Mucosa of descending colon (tissue), 3 donors: ENCODE results near the gene MPLKIP. TPM values are rescaled to one million over a fixed set of nuclear protein-coding genes. Genes with fewer than 3 reads are reported as not detected.

Source experiments
- ATAC-seq: fragments of 200-7000 bp; cut with Tn5 transposase; one replicate; pipeline ENCODE4 v1.9.1; 2020; ENCODE audit warnings: mild to moderate bottlenecking, moderate library complexity
- DNase-seq, 3 donors: peaks; one replicate each; pipeline ENCODE4 v3.0.0-alpha.2; 2020
- H3K36me3 ChIP-seq: fragments of 200-600 bp; one replicate; pipeline ENCODE4 v1.8.0; 2021; ENCODE audit warnings: low read depth, mild to moderate bottlenecking
- H3K4me1 ChIP-seq: fragments of 200-600 bp; one replicate; pipeline ENCODE4 v1.8.0; 2021; ENCODE audit warnings: low read depth, mild to moderate bottlenecking
- H3K4me3 ChIP-seq: fragments of 200-600 bp; one replicate; pipeline ENCODE4 v1.8.0; 2021; ENCODE audit warnings: mild to moderate bottlenecking
- H3K9me3 ChIP-seq: fragments of 200-600 bp; one replicate; pipeline ENCODE4 v1.8.0; 2021; ENCODE audit warnings: mild to moderate bottlenecking
- CTCF ChIP-seq: fragments of 200-600 bp; IDR thresholded peaks from one replicate; pipeline ENCODE4 v1.8.0; 2022; ENCODE audit warnings: antibody characterized with exemption, mild to moderate bottlenecking
- intact Hi-C, 2 donors: fragments of 100-400 bp; cut with DNase I in 1 of 2; cut with micrococcal nuclease in 1 of 2; formaldehyde crosslinking; loops; one replicate each; pipeline versions ENCODE4 v1.11.0 to v1.11.1; 2022; cut with DNase I, micrococcal nuclease
- total RNA-seq, 3 donors: library from RNA; stranded (reverse); fragmentation: NEBNext Ultra II Directional in 2 of 3; extraction: Animal tissue kit (Norgen Biotek cat#: 25700) in 2 of 3; gene quantifications; one replicate each; pipeline versions ENCODE4 v1.2.1 to v1.2.4, GENCODE V29; 2021 to 2023
- donor health status: DM: no; HTN: no; CAD: no; lungs with moderate emphysema.
- donor health status: DM: no; HTN: no; CAD: no.
- donor health status: DM: no; HTN: yes; CAD: no.

The MPLKIP gene
- total RNA-seq, 3 donors from 2014 or later: 29.2 to 35.0 (median 34.7) TPM

DNA sequence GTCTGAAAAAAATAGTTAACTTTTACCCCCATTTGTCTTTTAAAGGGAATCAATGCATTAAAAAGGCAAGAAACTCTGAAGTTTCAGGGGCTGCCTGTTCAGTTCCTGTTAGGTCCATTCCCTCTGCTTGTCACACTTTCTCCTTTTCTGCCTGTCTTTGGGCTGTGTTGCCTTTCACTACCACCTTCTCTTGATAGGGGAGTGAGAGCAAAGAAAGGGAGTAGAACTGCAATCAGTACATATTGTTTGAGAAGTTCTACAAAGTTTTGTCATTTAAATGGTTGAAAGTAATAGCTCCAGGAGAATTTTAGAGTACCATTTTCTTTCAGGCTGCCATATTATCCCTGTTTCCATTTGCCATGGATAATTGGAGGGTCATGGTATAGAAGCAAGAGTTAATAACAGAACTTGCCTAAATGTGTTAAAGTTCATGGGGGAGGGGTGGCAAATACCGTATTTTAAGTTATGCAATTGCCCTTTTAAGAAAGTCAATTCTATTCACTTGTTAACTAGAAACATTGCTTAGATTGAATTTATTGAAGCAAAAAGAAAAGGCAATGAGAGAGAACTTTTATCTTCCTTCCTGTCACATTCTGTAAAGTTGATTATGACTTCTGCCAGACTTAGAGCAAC, 38.6 kb downstream of the MPLKIP start:
- no peaks in the 10 kb centered on the region for H3K9me3 ChIP-seq
- peaks cover 5% of the 10 kb centered on the region for H3K36me3 ChIP-seq
- no peak for TF ChIP-seq CTCF
- H3K4me3 ChIP-seq: no peak overlapping the region
- DNase-seq (no peak), ATAC-seq (no peak)
- no peaks in the 10 kb centered on the region for H3K4me1 ChIP-seq
- intact Hi-C loops: no loop called here

DNA sequence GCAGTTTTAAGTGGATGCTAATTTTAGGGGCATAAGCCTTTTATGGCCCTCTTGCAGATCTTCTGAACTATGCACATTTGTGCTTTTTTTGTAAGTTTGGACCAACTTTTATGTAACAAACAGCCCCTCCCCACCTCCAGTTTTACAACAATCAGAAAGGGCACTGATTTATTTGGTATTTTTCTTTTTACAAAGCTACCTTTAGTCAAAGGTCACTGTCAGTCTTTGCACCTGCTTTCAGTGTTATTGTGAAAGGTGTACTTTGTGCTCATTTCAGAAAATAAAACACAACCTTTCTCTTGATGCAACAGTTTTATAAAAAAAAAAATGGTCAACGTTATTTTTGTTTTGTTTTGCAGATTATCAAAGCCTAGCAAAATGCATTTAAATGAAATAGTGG, 39.2 kb downstream of the MPLKIP start:
- no peak for DNase-seq
- intact Hi-C loops: no loop called here
- ATAC-seq: no peak
- peaks cover 5% of the 10 kb centered on the region for H3K36me3 ChIP-seq
- no peaks in the 10 kb centered on the region for H3K4me1 ChIP-seq
- no peak overlapping the region for H3K4me3 ChIP-seq
- no peaks in the 10 kb centered on the region for H3K9me3 ChIP-seq
- TF ChIP-seq CTCF: no peak

DNA sequence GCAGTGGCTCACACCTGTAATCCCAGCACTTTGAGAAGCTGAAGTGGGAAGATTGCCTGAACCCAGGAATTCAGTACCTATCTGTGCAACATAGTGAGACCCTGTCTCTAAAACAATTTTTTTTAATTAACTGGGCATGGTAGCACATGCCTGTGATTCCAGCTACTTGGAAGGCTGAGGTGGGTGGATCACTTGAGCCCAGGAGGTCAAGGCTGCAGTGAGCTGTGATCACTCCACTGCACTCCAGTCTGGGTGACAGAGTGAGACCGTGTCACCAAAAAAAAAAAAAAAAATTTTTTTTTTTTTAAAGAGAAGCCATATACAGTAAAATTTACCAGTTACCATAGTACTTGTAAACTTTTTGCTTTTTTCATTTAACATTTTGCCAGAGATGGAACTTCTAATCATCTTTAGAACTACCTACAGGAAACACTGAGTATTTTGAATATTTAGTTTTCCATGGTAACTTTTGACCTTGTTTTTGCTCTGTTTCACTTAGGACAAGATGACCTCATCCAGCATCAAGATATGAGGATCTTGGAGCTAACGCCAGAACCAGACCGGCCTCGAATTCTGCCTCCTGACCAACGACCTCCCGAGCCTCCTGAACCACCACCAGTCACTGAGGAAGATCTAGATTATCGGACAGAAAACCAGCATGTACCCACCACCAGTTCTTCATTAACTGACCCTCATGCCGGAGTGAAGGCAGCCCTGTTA, 40.6 kb downstream of the MPLKIP start:
- ATAC-seq (no peak), DNase-seq (no peak)
- TF ChIP-seq CTCF: no peak
- peaks cover 5% of the 10 kb centered on the region for H3K36me3 ChIP-seq
- H3K9me3 ChIP-seq: no peaks in the 10 kb centered on the region
- intact Hi-C loops: no loop called here
- H3K4me1 ChIP-seq: no peaks in the 10 kb centered on the region
- H3K4me3 ChIP-seq: no peak overlapping the region

- no peak for DNase-seq
- H3K36me3 ChIP-seq: peaks cover 5% of the 10 kb centered on the region
- intact Hi-C loops: no loop called here
These were observed 42.2 kb downstream of the MPLKIP start for GRCh38 chr7:40092182-40092581.

GRCh38 chr7:40077849-40078248, 56.6 kb downstream of the MPLKIP start:
- DNase-seq (no peak), ATAC-seq (no peak)
- H3K9me3 ChIP-seq: no peaks in the 10 kb centered on the region
- no peak overlapping the region for H3K4me3 ChIP-seq
- H3K36me3 ChIP-seq: no peaks in the 10 kb centered on the region
- no peak for TF ChIP-seq CTCF
- intact Hi-C loops: no loop called here
- no peaks in the 10 kb centered on the region for H3K4me1 ChIP-seq

More at GRCh38 chr7:40092182-40092581, 42.2 kb downstream of the MPLKIP start:
- Histone ChIP-seq H3K4me1 (no peaks in the 10 kb centered on the region), H3K4me3 (no peak overlapping the region), H3K9me3 (no peaks in the 10 kb centered on the region)
- no peak for ATAC-seq
- no peak for TF ChIP-seq CTCF

Other genes with a start within 250 kb of the MPLKIP start
- gene CDK13, start 184.4 kb downstream of the MPLKIP start, total RNA-seq: 10 to 100 TPM; 48.1 to 59.5 (median 57.5) TPM
- gene SUGCT, start 383 bp upstream of the MPLKIP start, total RNA-seq: 10 to 100 TPM in 2 of 3 donors, 1 to 10 TPM in 1; 7.6 to 19.1 (median 10.1) TPM